ENCODE data around the gene GUK1. TPM values are rescaled to one million over a fixed set of nuclear protein-coding genes. Genes with fewer than 3 reads are reported as not detected.

The GUK1 gene
- total RNA-seq, 1 donor from 2014 or later = 150 TPM

GRCh38 chr1:228114827-228115226, 25.3 kb upstream of the GUK1 start:
- H3K27me3 ChIP-seq (ENCODE audit: low read depth) = no peaks in the 10 kb centered on the region
- no peak overlapping the region for H3K4me3 ChIP-seq
- no peaks in the 10 kb centered on the region for H3K9me3 ChIP-seq (replicated peaks)
- no peaks in the 10 kb centered on the region for H3K36me3 ChIP-seq
- intact Hi-C loops (cut with micrococcal nuclease) = no loop called here
- H3K27ac ChIP-seq (replicated peaks) = no peak overlapping the region
- no peak for TF ChIP-seq CTCF (IDR thresholded peaks at IDR 0.05; ENCODE audit: borderline replicate concordance)
- DNase-seq = no peak
- H3K4me1 ChIP-seq = peaks cover 8% of the 10 kb centered on the region

DNA sequence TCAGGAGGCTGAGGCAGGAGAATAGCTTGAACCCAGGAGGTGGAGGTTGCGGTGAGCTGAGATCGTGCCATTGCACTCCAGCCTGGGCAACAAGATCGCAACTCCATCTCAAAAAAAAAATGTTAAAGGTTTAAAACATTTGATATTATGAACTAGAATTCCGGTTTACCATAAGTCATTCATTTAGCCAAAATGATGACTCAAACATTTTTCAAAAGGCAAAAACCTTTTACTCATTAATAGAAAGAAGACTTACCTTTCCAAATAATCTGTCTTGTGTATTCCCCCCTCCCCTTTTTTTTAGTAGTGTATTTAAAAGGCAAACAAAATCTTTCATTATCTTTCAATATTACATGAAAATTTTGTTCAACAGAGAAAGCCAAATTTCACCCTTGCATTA, 22.7 kb upstream of the GUK1 start:
- DNase-seq = no peak
- intact Hi-C loops (cut with micrococcal nuclease) = no loop called here
- no peaks in the 10 kb centered on the region for H3K4me1 ChIP-seq
- H3K27me3 ChIP-seq (ENCODE audit: low read depth) = no peaks in the 10 kb centered on the region
- no peak overlapping the region for H3K4me3 ChIP-seq
- no peaks in the 10 kb centered on the region for H3K9me3 ChIP-seq (replicated peaks)
- no peak overlapping the region for H3K27ac ChIP-seq (replicated peaks)
- no peak for TF ChIP-seq CTCF (IDR thresholded peaks at IDR 0.05; ENCODE audit: borderline replicate concordance)
- no peaks in the 10 kb centered on the region for H3K36me3 ChIP-seq

GRCh38 chr1:228118040-228118439, 22.0 kb upstream of the GUK1 start:
- H3K27ac ChIP-seq (replicated peaks) = no peak overlapping the region
- H3K4me1 ChIP-seq = no peaks in the 10 kb centered on the region
- H3K27me3 ChIP-seq (ENCODE audit: low read depth) = no peaks in the 10 kb centered on the region
- no peak for DNase-seq
- H3K9me3 ChIP-seq (replicated peaks) = no peaks in the 10 kb centered on the region
- intact Hi-C loops (cut with micrococcal nuclease) = no loop called here
- H3K4me3 ChIP-seq = no peak overlapping the region
- no peak for TF ChIP-seq CTCF (IDR thresholded peaks at IDR 0.05; ENCODE audit: borderline replicate concordance)
- no peaks in the 10 kb centered on the region for H3K36me3 ChIP-seq

DNA sequence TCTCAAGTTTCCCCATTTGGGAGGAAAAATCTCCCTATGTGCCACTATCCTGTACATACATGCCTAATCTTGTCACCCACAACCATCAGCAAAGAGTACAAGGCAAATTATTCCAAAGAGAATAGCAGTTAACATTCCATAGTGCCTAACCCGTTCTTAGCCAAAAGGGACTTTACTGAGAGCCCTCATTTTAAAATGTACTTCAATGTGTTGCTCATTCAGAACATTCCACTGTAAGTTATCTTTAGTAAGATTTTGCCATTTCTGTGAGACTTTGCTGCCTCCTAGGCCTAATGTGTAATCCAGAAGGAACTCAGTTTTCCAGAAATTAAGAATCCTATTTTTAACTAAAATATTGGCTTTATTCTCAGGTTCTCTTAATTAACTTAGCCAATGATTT, 19.7 kb upstream of the GUK1 start:
- intact Hi-C loops (cut with micrococcal nuclease) = no loop called here
- Histone ChIP-seq H3K27ac (replicated peaks) (no peak overlapping the region), H3K9me3 (replicated peaks) (no peaks in the 10 kb centered on the region), H3K27me3 (ENCODE audit: low read depth) (no peaks in the 10 kb centered on the region), H3K4me1 (no peaks in the 10 kb centered on the region), H3K4me3 (no peak overlapping the region), H3K36me3 (no peaks in the 10 kb centered on the region)
- no peak for TF ChIP-seq CTCF (IDR thresholded peaks at IDR 0.05; ENCODE audit: borderline replicate concordance)
- no peak for DNase-seq

- intact Hi-C loops (cut with micrococcal nuclease) = no loop called here
These were observed 19.1 kb upstream of the GUK1 start for GRCh38 chr1:228120857-228121489.

More at GRCh38 chr1:228120857-228121489, 19.1 kb upstream of the GUK1 start:
- no peak for TF ChIP-seq CTCF (IDR thresholded peaks at IDR 0.05; ENCODE audit: borderline replicate concordance)
- no peak for DNase-seq
- H3K27me3 ChIP-seq (ENCODE audit: low read depth) = no peaks in the 10 kb centered on the region
- no peaks in the 10 kb centered on the region for H3K4me1 ChIP-seq
- no peaks in the 10 kb centered on the region for H3K36me3 ChIP-seq
- no peak overlapping the region for H3K27ac ChIP-seq (replicated peaks)
- no peaks in the 10 kb centered on the region for H3K9me3 ChIP-seq (replicated peaks)
- H3K4me3 ChIP-seq = no peak overlapping the region
